ENCODE data around the gene RETREG3. TPM values are rescaled to one million over a fixed set of nuclear protein-coding genes. Genes with fewer than 3 reads are reported as not detected.

RETREG3 gene
- total and polyA plus RNA-seq, 2 donors (not counting 1 experiment from before 2014, with no cell fraction given), result 44.1 to 108 TPM

- peak overlapping the region; percentile 20 for H3K4me2 ChIP-seq (replicated peaks; ENCODE audit: low read depth, low read length, poor library complexity, severe bottlenecking)
- H3K4me1 Mint-ChIP-seq, result peaks cover 22% of the 10 kb centered on the region
- no peak overlapping the region for H2AFZ ChIP-seq (ENCODE audit: insufficient read depth, low read depth, low read length, poor library complexity, severe bottlenecking)
- peak overlapping the region; percentile 34 for H3K4me3 Mint-ChIP-seq
- H3K36me3 ChIP-seq (replicated peaks in 1 of 2; ENCODE audit: control extremely low read depth in 1 of 2, control insufficient read depth in 1 of 2, extremely low read depth in 1 of 2, insufficient read depth in 2 of 2, low read length in 1 of 2), result peaks cover 4 to 68% of the 10 kb centered on the region in 2 experiments
- TF ChIP-seq EZH2 (IDR thresholded peaks at IDR 0.05; ENCODE audit: borderline replicate concordance, insufficient read depth, low read depth, low read length, poor library complexity, severe bottlenecking) (no peak), CTCF (IDR thresholded peaks at IDR 0.05) (no peak)
- H3K9me3 ChIP-seq (ENCODE audit: control extremely low read depth in 1 of 3, control insufficient read depth in 2 of 3, insufficient read depth in 1 of 3, low read length in 2 of 3), result no peaks in the 10 kb centered on the region
- ATAC-seq (ENCODE audit: low read depth), result no peak
- H3K27ac ChIP-seq (ENCODE audit: low read length in 2 of 2), result peak overlapping the region in 1 of 2 donors; percentile 4
- no peaks in the 10 kb centered on the region for H3K27me3 ChIP-seq (replicated peaks in 1 of 4; ENCODE audit: control extremely low read depth in 1 of 4, control insufficient read depth in 3 of 4, insufficient read depth in 4 of 4, low read length in 3 of 4)
- peaks cover 13% of the 10 kb centered on the region for H4K20me1 ChIP-seq (ENCODE audit: control insufficient read depth, insufficient read depth, low read length, poor library complexity, severe bottlenecking)
- WGBS (ENCODE audit: insufficient coverage), result 88% methylated on average over 10 of the region's 14 CpGs
- DNase-seq, result no peak
- no peaks in the 10 kb centered on the region for H3K27me3 Mint-ChIP-seq
- H3K9me3 Mint-ChIP-seq (ENCODE audit: insufficient read depth), result no peaks in the 10 kb centered on the region
- no peak overlapping the region for H3K9ac ChIP-seq (ENCODE audit: low read length)
- CTCF ChIA-PET, result interaction anchor here (1.1 to 6.4 kb wide), 4 partner anchors 9 to 40 kb away, joined by 3 to 51 read pairs (median 10); partner anchors contain the start of gene PSMC3IP
- intact Hi-C loops (cut with micrococcal nuclease), result loop anchor here (5.0 kb wide), 1 partner anchor 109 kb away; the partner anchor contains the start of gene PLEKHH3
- H3K4me1 ChIP-seq (ENCODE audit: control insufficient read depth in 2 of 2, insufficient read depth in 2 of 2, low read length in 2 of 2), result peaks cover 15 to 30% of the 10 kb centered on the region in 2 donors
- no peak overlapping the region for H3K4me3 ChIP-seq (ENCODE audit: control extremely low read depth in 1 of 5, extremely low read depth in 1 of 5, insufficient read depth in 1 of 5, low read depth in 2 of 5, low read length in 4 of 5)
- H3K79me2 ChIP-seq (ENCODE audit: control insufficient read depth, insufficient read depth, low read length), result peaks cover 45% of the 10 kb centered on the region
- H3K27ac Mint-ChIP-seq, result peak overlapping the region; percentile 59
- POLR2A ChIA-PET, result interaction anchor here (1.6 to 2.4 kb wide), 2 partner anchors 9 to 14 kb away, joined by 18 to 19 read pairs; partner anchors contain the start of gene PSMC3IP
These were observed 40.6 kb downstream of the RETREG3 start for GRCh38 chr17:42568341-42569111.

Measured in B cell (primary cell).